A673 (cell line): ENCODE results near the gene CD1E.

Experiments used
- EZH2 ChIP-seq: fragments of 200-600 bp; sonication (generic); IDR thresholded peaks from 2 replicates; pipeline ENCODE4 v1.6.1; 2017; ENCODE audit warnings: borderline replicate concordance, low read depth, mild to moderate bottlenecking, mixed read lengths, antibody characterized with exemption, low read length; ENCODE audit not compliant: poor library complexity, severe bottlenecking
- TF ChIP-seq, protein P1 (sequence below): fragments of 300-800, 200-600 bp; sonication (generic); conservative IDR thresholded peaks from 2 replicates; pipeline ENCODE4 v1.5.1; 2017; ENCODE audit warnings: low read depth, mild to moderate bottlenecking, antibody characterized with exemption, low read length, moderate library complexity, mixed read lengths

DNA sequence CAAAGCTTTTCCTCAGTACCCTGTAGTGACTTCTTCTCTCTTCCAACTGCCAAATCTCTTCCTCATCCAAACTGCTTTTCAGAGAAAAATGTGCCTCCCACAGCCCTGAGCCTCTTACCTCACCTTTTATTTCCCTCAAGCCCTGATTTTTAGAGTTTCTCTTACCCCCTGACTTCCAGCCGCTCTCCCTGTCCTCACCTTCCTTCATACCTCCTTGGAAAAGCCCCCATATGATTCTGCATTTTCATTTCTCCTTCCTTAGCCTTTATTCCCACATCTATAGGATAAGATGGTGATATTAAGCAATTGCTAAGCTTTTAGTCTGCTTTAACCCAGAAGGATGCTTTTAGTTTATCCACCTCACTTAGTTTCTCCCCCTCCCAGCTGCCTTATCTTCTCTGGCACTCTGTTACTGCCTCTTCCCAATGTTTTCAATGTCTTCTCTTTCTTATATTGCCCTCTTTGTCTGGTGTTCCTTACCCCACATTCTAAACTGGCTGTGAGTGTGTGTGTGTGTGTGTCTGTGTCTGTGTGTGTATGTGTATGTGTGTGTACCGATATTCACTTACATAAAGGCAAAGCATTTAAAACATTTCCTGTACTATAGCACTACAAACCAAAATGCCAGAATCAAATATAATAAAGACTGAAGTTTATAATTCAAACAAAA, 22.1 kb upstream of the CD1E start, which contains the start of gene CD1B:
- TF ChIP-seq, protein P1, sequence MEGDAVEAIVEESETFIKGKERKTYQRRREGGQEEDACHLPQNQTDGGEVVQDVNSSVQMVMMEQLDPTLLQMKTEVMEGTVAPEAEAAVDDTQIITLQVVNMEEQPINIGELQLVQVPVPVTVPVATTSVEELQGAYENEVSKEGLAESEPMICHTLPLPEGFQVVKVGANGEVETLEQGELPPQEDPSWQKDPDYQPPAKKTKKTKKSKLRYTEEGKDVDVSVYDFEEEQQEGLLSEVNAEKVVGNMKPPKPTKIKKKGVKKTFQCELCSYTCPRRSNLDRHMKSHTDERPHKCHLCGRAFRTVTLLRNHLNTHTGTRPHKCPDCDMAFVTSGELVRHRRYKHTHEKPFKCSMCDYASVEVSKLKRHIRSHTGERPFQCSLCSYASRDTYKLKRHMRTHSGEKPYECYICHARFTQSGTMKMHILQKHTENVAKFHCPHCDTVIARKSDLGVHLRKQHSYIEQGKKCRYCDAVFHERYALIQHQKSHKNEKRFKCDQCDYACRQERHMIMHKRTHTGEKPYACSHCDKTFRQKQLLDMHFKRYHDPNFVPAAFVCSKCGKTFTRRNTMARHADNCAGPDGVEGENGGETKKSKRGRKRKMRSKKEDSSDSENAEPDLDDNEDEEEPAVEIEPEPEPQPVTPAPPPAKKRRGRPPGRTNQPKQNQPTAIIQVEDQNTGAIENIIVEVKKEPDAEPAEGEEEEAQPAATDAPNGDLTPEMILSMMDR: no peak
- TF ChIP-seq EZH2: no peak
